ENCODE results near the gene DPP4. TPM values are rescaled to one million over a fixed set of nuclear protein-coding genes. Genes with fewer than 3 reads are reported as not detected.

DPP4 gene
- total and polyA plus RNA-seq, 2 experiments from 2014 or later = 149 to 218 TPM

GRCh38 chr2:162115076-162115475 lies 41.1 kb upstream of the DPP4 start:
- H3K27ac ChIP-seq = no peak overlapping the region
- H4K20me1 ChIP-seq (ENCODE audit: insufficient read depth, poor library complexity, severe bottlenecking) = no peaks in the 10 kb centered on the region
- TF ChIP-seq EZH2 (IDR thresholded peaks at IDR 0.05; ENCODE audit: borderline replicate concordance) = no peak
- TF ChIP-seq CTCF (IDR thresholded peaks at IDR 0.05; ENCODE audit: poor library complexity) = no peak
- TF ChIP-seq EZH2phosphoT487 (IDR thresholded peaks at IDR 0.05; ENCODE audit: low read depth, severe bottlenecking, unreplicated experiment) = no peak
- peaks cover 12% of the 10 kb centered on the region for H3K4me1 ChIP-seq (ENCODE audit: insufficient read depth)
- no peaks in the 10 kb centered on the region for H3K9me3 ChIP-seq (ENCODE audit: low read depth)
- H3K4me3 ChIP-seq = no peak overlapping the region
- no peaks in the 10 kb centered on the region for H3K79me2 ChIP-seq
- DNase-seq (ENCODE audit: low spot score) = no peak
- no peaks in the 10 kb centered on the region for H3K27me3 ChIP-seq
- H3K4me2 ChIP-seq = no peak overlapping the region
- H3K9me2 ChIP-seq (replicated peaks; ENCODE audit: insufficient read depth) = no peaks in the 10 kb centered on the region
- 99% methylated on average over 2 of the region's 2 CpGs for WGBS (ENCODE audit: low lambda C conversion rate, missing lambda C conversion rate)
- H3K36me3 ChIP-seq (replicated peaks; ENCODE audit: insufficient read depth, low read depth) = no peaks in the 10 kb centered on the region
- H2AFZ ChIP-seq = no peak overlapping the region

- no peak overlapping the region for H3K4me3 ChIP-seq
- no peaks in the 10 kb centered on the region for H3K79me2 ChIP-seq
- no peaks in the 10 kb centered on the region for H3K9me3 ChIP-seq (ENCODE audit: low read depth)
- peaks cover 12% of the 10 kb centered on the region for H3K4me1 ChIP-seq (ENCODE audit: insufficient read depth)
- H4K20me1 ChIP-seq (ENCODE audit: insufficient read depth, poor library complexity, severe bottlenecking) = no peaks in the 10 kb centered on the region
- H2AFZ ChIP-seq = no peak overlapping the region
- H3K4me2 ChIP-seq = peak overlapping the region; percentile 5
- no peaks in the 10 kb centered on the region for H3K36me3 ChIP-seq (replicated peaks; ENCODE audit: insufficient read depth, low read depth)
- DNase-seq (ENCODE audit: low spot score) = no peak
- H3K27ac ChIP-seq = peak overlapping the region; percentile 11
- H3K27me3 ChIP-seq = no peaks in the 10 kb centered on the region
- no peak for TF ChIP-seq CTCF (IDR thresholded peaks at IDR 0.05; ENCODE audit: poor library complexity)
- TF ChIP-seq EZH2phosphoT487 (IDR thresholded peaks at IDR 0.05; ENCODE audit: low read depth, severe bottlenecking, unreplicated experiment) = no peak
- TF ChIP-seq EZH2 (IDR thresholded peaks at IDR 0.05; ENCODE audit: borderline replicate concordance) = no peak
- WGBS (ENCODE audit: low lambda C conversion rate, missing lambda C conversion rate) = 77% methylated on average over 1 of the region's 1 CpG
- H3K9me2 ChIP-seq (replicated peaks; ENCODE audit: insufficient read depth) = no peaks in the 10 kb centered on the region
These were observed 40.3 kb upstream of the DPP4 start for GRCh38 chr2:162114271-162114670.

GRCh38 chr2:162113776-162114168 lies 39.8 kb upstream of the DPP4 start:
- H3K9me3 ChIP-seq (ENCODE audit: low read depth) = no peaks in the 10 kb centered on the region
- H2AFZ ChIP-seq = no peak overlapping the region
- H3K4me2 ChIP-seq = peak overlapping the region; percentile 5
- no peaks in the 10 kb centered on the region for H3K36me3 ChIP-seq (replicated peaks; ENCODE audit: insufficient read depth, low read depth)
- H3K9me2 ChIP-seq (replicated peaks; ENCODE audit: insufficient read depth) = no peaks in the 10 kb centered on the region
- peaks cover 12% of the 10 kb centered on the region for H3K4me1 ChIP-seq (ENCODE audit: insufficient read depth)
- DNase-seq (ENCODE audit: low spot score) = peak; percentile 59
- no peaks in the 10 kb centered on the region for H3K79me2 ChIP-seq
- no peaks in the 10 kb centered on the region for H4K20me1 ChIP-seq (ENCODE audit: insufficient read depth, poor library complexity, severe bottlenecking)
- peak overlapping the region; percentile 43 for H3K27ac ChIP-seq
- H3K27me3 ChIP-seq = no peaks in the 10 kb centered on the region
- 57% methylated on average over 1 of the region's 1 CpG for whole genome bisulfite sequencing (ENCODE audit: low lambda C conversion rate, missing lambda C conversion rate)
- H3K4me3 ChIP-seq = no peak overlapping the region
- TF ChIP-seq CTCF (IDR thresholded peaks at IDR 0.05; ENCODE audit: poor library complexity) = no peak
- TF ChIP-seq EZH2phosphoT487 (IDR thresholded peaks at IDR 0.05; ENCODE audit: low read depth, severe bottlenecking, unreplicated experiment) = no peak
- no peak for TF ChIP-seq EZH2 (IDR thresholded peaks at IDR 0.05; ENCODE audit: borderline replicate concordance)
